Measurements from ENCODE around the gene KATNB1. TPM values are rescaled to one million over a fixed set of nuclear protein-coding genes. Genes with fewer than 3 reads are reported as not detected.

Gene KATNB1
- total and polyA plus RNA-seq, 2 of the 8 experiments (the other 6 are each of a cell fraction or from before 2014, with no cell fraction given), result 50.2 to 60.4 TPM

- Histone ChIP-seq H3K4me1 (replicated peaks in 1 of 4; ENCODE audit: control insufficient read depth in 3 of 4, insufficient read depth in 4 of 4, low read length in 3 of 4) (no peaks in the 10 kb centered on the region), H3K4me3 (ENCODE audit: extremely low read depth in 1 of 4, insufficient read depth in 2 of 4, low read depth in 3 of 4, low read length in 4 of 4) (no peak overlapping the region), H3K36me3 (ENCODE audit: control insufficient read depth in 2 of 4, insufficient read depth in 4 of 4, low read length in 3 of 4) (peaks cover 0 to 7% (median 3%) of the 10 kb centered on the region in 4 experiments; a peak in 5 of 8 replicates), H3K4me2 (ENCODE audit: insufficient read depth in 1 of 2, low read depth in 2 of 2, low read length in 2 of 2) (no peak overlapping the region), H3K27ac (ENCODE audit: low read depth, low read length) (no peak overlapping the region), H2BK15ac (ENCODE audit: low read length) (no peak overlapping the region), H3K79me1 (ENCODE audit: low read depth, low read length) (no peaks in the 10 kb centered on the region), H3K4ac (replicated peaks; ENCODE audit: insufficient read length, low read depth, low read length) (no peak overlapping the region), H3K27me3 (replicated peaks in 1 of 4; ENCODE audit: control insufficient read depth in 3 of 4, extremely low read depth in 1 of 4, insufficient read depth in 3 of 4, low read length in 3 of 4) (no peaks in the 10 kb centered on the region), H3K14ac (ENCODE audit: insufficient read length) (no peak overlapping the region), H4K20me1 (replicated peaks in 1 of 2; ENCODE audit: control insufficient read depth in 1 of 2, insufficient read depth in 2 of 2, low read length in 2 of 2) (peaks cover 0 to 4% of the 10 kb centered on the region in 2 experiments), H2BK20ac (ENCODE audit: low read length) (no peak overlapping the region), H3K79me2 (ENCODE audit: control insufficient read depth in 1 of 2, insufficient read depth in 2 of 2, low read length in 2 of 2) (no peaks in the 10 kb centered on the region), H3K23me2 (ENCODE audit: low read depth, low read length) (no peaks in the 10 kb centered on the region), H2AFZ (ENCODE audit: low read length) (no peak overlapping the region), H3K18ac (ENCODE audit: extremely low read depth, low read length) (no peak overlapping the region), H2BK120ac (replicated peaks; ENCODE audit: low read depth, low read length) (no peak overlapping the region), H3K9ac (replicated peaks in 1 of 4; ENCODE audit: extremely low read depth in 1 of 4, low read depth in 3 of 4, low read length in 3 of 4) (no peak overlapping the region), H3K56ac (replicated peaks; ENCODE audit: insufficient read length, low read depth, low read length) (no peak overlapping the region), H4K5ac (ENCODE audit: insufficient read length, low read depth, low read length) (no peak overlapping the region), H4K91ac (replicated peaks; ENCODE audit: insufficient read length, low read length) (no peak overlapping the region), H4K8ac (ENCODE audit: extremely low read depth, insufficient read depth, low read length) (no peak overlapping the region), H2BK5ac (ENCODE audit: low read depth, low read length) (no peak overlapping the region), H2AK5ac (ENCODE audit: low read depth, low read length) (no peak overlapping the region), H3K9me3 (ENCODE audit: insufficient read depth in 2 of 2, low read depth in 1 of 2, low read length in 1 of 2) (no peaks in the 10 kb centered on the region), H2BK12ac (ENCODE audit: low read depth, low read length) (no peak overlapping the region), H3K23ac (ENCODE audit: insufficient read length) (no peak overlapping the region)
- CTCF ChIA-PET (ENCODE audit: partially characterized antibody), result interaction anchor here (0.6 to 3.0 kb wide), 8 partner anchors 8 to 1198 kb away, joined by 3 to 17 read pairs (median 4); no protein-coding TSS in a partner anchor
- TF ChIP-seq RFX5 (IDR thresholded peaks at IDR 0.05; ENCODE audit: borderline replicate concordance, low read depth, low read length) (no peak), TCF12 (IDR thresholded peaks at IDR 0.05; ENCODE audit: low read depth, low read length) (no peak)
- DNase-seq (ENCODE audit: low read depth in 1 of 2, low spot score in 2 of 2) (no peak), FAIRE-seq (no peak)
- 83% methylated on average over 6 of the region's 11 CpGs; no CpG with 5 or more reads in 1 of the 2 experiments for WGBS, 2 experiments (ENCODE audit: extremely low coverage in 1 of 2, insufficient coverage in 1 of 2, insufficient read length in 1 of 2, insufficient replicate concordance in 2 of 2, low coverage in 1 of 2, low lambda C conversion rate in 2 of 2, missing lambda C conversion rate in 1 of 2)
- POLR2A ChIA-PET (ENCODE audit: partially characterized antibody), result interaction anchor here (0.9 to 1.9 kb wide), 5 partner anchors 12 to 61 kb away, joined by 3 to 12 read pairs (median 3); partner anchors contain the start of gene KATNB1
These were observed 13.0 kb downstream of the KATNB1 start for GRCh38 chr16:57748596-57748995.

All from H1 (cell line).